ENCODE measurements around the gene MAPRE3. TPM values are rescaled to one million over a fixed set of nuclear protein-coding genes. Genes with fewer than 3 reads are reported as not detected.
A peak's percentile ranks its signal among the peaks of the same experiment; 100 is the strongest.

The MAPRE3 gene
- total and polyA plus RNA-seq, 9 of the 15 experiments (the other 6 are each of a cell fraction or from before 2014, with no cell fraction given), result 0.70 to 43.2 (median 12.6) TPM

DNA sequence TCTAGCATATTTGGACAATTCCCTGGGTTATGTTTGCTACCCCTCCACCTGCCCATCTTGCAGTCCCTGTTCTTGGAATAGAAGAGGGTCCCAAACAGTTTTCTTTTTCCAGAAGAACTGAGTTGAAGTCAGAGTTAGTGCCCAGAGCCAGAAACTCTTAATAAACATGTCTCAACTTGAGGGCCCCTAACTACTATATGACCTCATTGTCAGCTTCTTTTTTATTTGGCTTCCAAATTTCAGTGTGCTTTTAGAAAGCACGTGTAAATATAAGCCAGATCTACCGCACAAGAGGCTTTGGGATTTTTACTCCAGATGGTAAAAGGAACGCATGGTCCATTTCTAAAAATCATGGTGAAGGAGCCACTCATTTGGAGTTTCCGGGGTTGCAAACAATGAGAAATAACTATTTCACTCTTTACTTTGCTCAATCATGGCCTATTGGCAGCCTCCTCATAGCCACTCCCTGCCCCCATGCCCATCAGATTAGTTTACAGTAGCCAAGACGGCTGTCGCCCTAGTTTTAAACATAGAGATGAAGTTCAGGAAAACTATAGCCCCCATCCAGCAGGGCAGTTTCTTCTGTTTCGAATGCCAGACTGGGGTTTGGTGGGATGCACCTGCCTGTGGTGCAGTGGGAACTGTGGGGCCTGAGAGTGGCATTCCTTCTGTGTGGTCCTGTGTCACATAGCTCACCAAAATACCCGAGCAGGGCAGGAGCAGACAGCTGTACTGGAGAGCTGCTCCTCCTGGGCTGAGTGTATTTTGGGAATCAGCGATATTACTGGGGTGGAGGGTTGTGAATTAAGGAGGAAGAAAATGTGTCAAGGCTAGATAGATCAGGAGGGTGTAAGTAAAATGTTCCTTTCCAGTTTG lies 1.7 kb downstream of the MAPRE3 start:
- DNase-seq (ENCODE audit: extremely low read depth in 1 of 4, low spot score in 3 of 4) (peak in 2 of 4 experiments; percentile 37 to 46), ATAC-seq (peak; percentile 5), FAIRE-seq (peak; percentile 52)
- H3K4me2 ChIP-seq (ENCODE audit: insufficient read depth, low read length), result peak overlapping the region; percentile 96
- WGBS (ENCODE audit: insufficient coverage, low coverage, missing lambda C conversion rate), result 9% methylated on average over 9 of the region's 9 CpGs
- H3K27ac ChIP-seq (ENCODE audit: extremely low read depth, low read depth, low read length), result peak overlapping the region; percentile 82
- POLR2A ChIA-PET, result interaction anchor here (0.6 to 2.1 kb wide), 11 partner anchors 10 to 100 kb away, joined by 3 to 13 read pairs (median 4); partner anchors contain the start of gene OST4
- no peaks in the 10 kb centered on the region for H3K9me3 ChIP-seq (replicated peaks; ENCODE audit: control insufficient read depth, insufficient read depth, low read depth, low read length)
- in situ Hi-C loops (cut with MboI), result no loop called here
- H2AFZ ChIP-seq (ENCODE audit: low read depth, low read length), result peak overlapping the region; percentile 74
- H3K9me1 ChIP-seq (ENCODE audit: control insufficient read depth, insufficient read depth, low read length), result no peaks in the 10 kb centered on the region
- peaks cover 3% of the 10 kb centered on the region; the same call in 1 of the 3 replicates for H3K36me3 ChIP-seq (ENCODE audit: control insufficient read depth, insufficient read depth, low read length)
- peaks cover 5% of the 10 kb centered on the region in 2 experiments; a peak in 1 of 5 replicates for H3K27me3 ChIP-seq (ENCODE audit: control insufficient read depth in 2 of 2, insufficient read depth in 2 of 2, low read length in 2 of 2)
- peaks cover 34 to 44% of the 10 kb centered on the region in 2 experiments for H3K4me1 ChIP-seq (replicated peaks in 1 of 2; ENCODE audit: control insufficient read depth in 2 of 2, insufficient read depth in 2 of 2, low read length in 2 of 2)
- intact Hi-C loops (cut with micrococcal nuclease), result loop anchor here (2.0 kb wide), 2 partner anchors 35 to 45 kb away; no protein-coding TSS in a partner anchor
- 0 out of 2 replicates have a peak, but pooled peaks cover 1% of the 10 kb centered on the region for H4K20me1 ChIP-seq (replicated peaks; ENCODE audit: control insufficient read depth, insufficient read depth, low read length)
- H3K79me2 ChIP-seq (ENCODE audit: control insufficient read depth, insufficient read depth, low read length), result peaks cover 68% of the 10 kb centered on the region
- peak overlapping the region; percentile 85 to 92; a peak in 3 of 4 replicates for H3K9ac ChIP-seq (ENCODE audit: insufficient read depth in 1 of 2, low read depth in 2 of 2, low read length in 2 of 2)
- CTCF ChIA-PET (ENCODE audit: low intra/inter-chr PET ratio), result no interaction called here
- BruUV-seq (replicated peaks), result TSS peak; percentile 40
- peak overlapping the region; percentile 72 for H3K4me3 ChIP-seq
- TF ChIP-seq HOXB6 (CRISPR knock-in tag; IDR thresholded peaks at IDR 0.05; ENCODE audit: borderline replicate concordance) (no peak), NFIC (IDR thresholded peaks at IDR 0.05) (0 out of 2 replicates have a peak, but pooled peaks have one; percentile 25), RCOR1 (IDR thresholded peaks at IDR 0.05; ENCODE audit: borderline replicate concordance in 1 of 2, low read depth in 2 of 2, low read length in 2 of 2) (peak in 1 of 2 experiments; percentile 27; a peak in 1 of 4 replicates), ZBTB1 (CRISPR knock-in tag; IDR thresholded peaks at IDR 0.05; ENCODE audit: borderline replicate concordance, low read depth) (no peak), ZBTB17 (CRISPR knock-in tag; IDR thresholded peaks at IDR 0.05) (no peak), CXXC5 (CRISPR knock-in tag; IDR thresholded peaks at IDR 0.05) (0 out of 2 replicates have a peak, but pooled peaks have one; percentile 13), CCAR2 (IDR thresholded peaks at IDR 0.05; ENCODE audit: low read depth, low read length) (no peak), FOSL1 (tag; conservative IDR thresholded peaks at IDR 0.05) (no peak), SRSF1 (IDR thresholded peaks at IDR 0.05; ENCODE audit: low read depth, low read length) (no peak), EP400 (IDR thresholded peaks at IDR 0.05) (peak; percentile 32; the same call in 1 of the 2 replicates), TEAD4 (IDR thresholded peaks at IDR 0.05; ENCODE audit: low read length) (0 out of 2 replicates have a peak, but pooled peaks have one; percentile 20), TEAD4 (CRISPR knock-in tag; IDR thresholded peaks at IDR 0.05; ENCODE audit: borderline replicate concordance) (no peak), PRPF4 (IDR thresholded peaks at IDR 0.05; ENCODE audit: insufficient read depth, low read depth, low read length, poor library complexity, severe bottlenecking) (no peak), MTA2 (IDR thresholded peaks at IDR 0.05; ENCODE audit: low read depth) (no peak)
- TF ChIP-seq, protein P1, sequence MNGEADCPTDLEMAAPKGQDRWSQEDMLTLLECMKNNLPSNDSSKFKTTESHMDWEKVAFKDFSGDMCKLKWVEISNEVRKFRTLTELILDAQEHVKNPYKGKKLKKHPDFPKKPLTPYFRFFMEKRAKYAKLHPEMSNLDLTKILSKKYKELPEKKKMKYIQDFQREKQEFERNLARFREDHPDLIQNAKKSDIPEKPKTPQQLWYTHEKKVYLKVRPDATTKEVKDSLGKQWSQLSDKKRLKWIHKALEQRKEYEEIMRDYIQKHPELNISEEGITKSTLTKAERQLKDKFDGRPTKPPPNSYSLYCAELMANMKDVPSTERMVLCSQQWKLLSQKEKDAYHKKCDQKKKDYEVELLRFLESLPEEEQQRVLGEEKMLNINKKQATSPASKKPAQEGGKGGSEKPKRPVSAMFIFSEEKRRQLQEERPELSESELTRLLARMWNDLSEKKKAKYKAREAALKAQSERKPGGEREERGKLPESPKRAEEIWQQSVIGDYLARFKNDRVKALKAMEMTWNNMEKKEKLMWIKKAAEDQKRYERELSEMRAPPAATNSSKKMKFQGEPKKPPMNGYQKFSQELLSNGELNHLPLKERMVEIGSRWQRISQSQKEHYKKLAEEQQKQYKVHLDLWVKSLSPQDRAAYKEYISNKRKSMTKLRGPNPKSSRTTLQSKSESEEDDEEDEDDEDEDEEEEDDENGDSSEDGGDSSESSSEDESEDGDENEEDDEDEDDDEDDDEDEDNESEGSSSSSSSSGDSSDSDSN (IDR thresholded peaks at IDR 0.05; ENCODE audit: borderline replicate concordance in 1 of 2, low read depth in 2 of 2, low read length in 2 of 2), result peak in 1 of 2 experiments; percentile 26; a peak in 1 of 4 replicates
- TF ChIP-seq, protein P2, sequence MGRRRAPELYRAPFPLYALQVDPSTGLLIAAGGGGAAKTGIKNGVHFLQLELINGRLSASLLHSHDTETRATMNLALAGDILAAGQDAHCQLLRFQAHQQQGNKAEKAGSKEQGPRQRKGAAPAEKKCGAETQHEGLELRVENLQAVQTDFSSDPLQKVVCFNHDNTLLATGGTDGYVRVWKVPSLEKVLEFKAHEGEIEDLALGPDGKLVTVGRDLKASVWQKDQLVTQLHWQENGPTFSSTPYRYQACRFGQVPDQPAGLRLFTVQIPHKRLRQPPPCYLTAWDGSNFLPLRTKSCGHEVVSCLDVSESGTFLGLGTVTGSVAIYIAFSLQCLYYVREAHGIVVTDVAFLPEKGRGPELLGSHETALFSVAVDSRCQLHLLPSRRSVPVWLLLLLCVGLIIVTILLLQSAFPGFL (CRISPR knock-in tag; IDR thresholded peaks at IDR 0.05), result 0 out of 2 replicates have a peak, but pooled peaks have one; percentile 12

Measured in K562 (cell line).